Uterus (tissue), 4 donors: ENCODE data around the gene MADD. TPM values are rescaled to one million over a fixed set of nuclear protein-coding genes. Genes with fewer than 3 reads are reported as not detected.
"Not testable (repeated sequence)": the region's sequence is repeated elsewhere in the genome, so short reads cannot be mapped to it uniquely, and the experiment has no call there.

ENCODE experiments used
- DNase-seq, 2 donors: peaks; one replicate each; pipeline ENCODE4 v3.0.0-alpha.2; 2019 to 2020
- H3K27ac ChIP-seq, 2 donors: fragments of 200-600 bp; sonication (generic); 1 replicate in 1 of 2; 2 replicates in 1 of 2; pipeline ENCODE4 v1.5.1; 2016 to 2018
- H3K27me3 ChIP-seq, 2 donors: fragments of 200-600 bp; sonication (generic); one replicate each; pipeline ENCODE4 v1.5.1; 2018 to 2019; ENCODE audit warnings: control low read depth in 1 of 2
- H3K36me3 ChIP-seq, 2 donors: fragments of 200-600 bp; sonication (generic); one replicate each; pipeline ENCODE4 v1.5.1; 2019; ENCODE audit warnings: control low read depth in 1 of 2
- H3K4me1 ChIP-seq, 2 donors: fragments of 200-600 bp; sonication (generic); one replicate each; pipeline ENCODE4 v1.5.1; 2018 to 2019; ENCODE audit warnings: control low read depth in 1 of 2
- H3K4me3 ChIP-seq, 2 donors: fragments of 200-600 bp; sonication (generic); 1 replicate in 1 of 2; 2 replicates in 1 of 2; pipeline ENCODE4 v1.5.1; 2018 to 2019; ENCODE audit warnings: mild to moderate bottlenecking in 1 of 2
- H3K9me3 ChIP-seq, 2 donors: fragments of 200-600 bp; sonication (generic); one replicate each; pipeline ENCODE4 v1.5.1; 2019; ENCODE audit warnings: control low read depth in 1 of 2
- CTCF ChIP-seq, 4 experiments: fragments of 200-600 bp in 2 of 4; fragments of 450-650 bp in 2 of 4; sonication (generic) in 2 of 4; IDR thresholded peaks; one replicate each; pipeline ENCODE4 v1.5.1; 2016 to 2019; ENCODE audit warnings: antibody characterized with exemption in 4 of 4, mild to moderate bottlenecking in 2 of 4, moderate library complexity in 1 of 4
- POLR2A ChIP-seq, 2 donors: fragments of 450-650 bp; IDR thresholded peaks; one replicate each; pipeline ENCODE4 v1.6.1; 2016; ENCODE audit warnings: antibody characterized with exemption in 2 of 2, mild to moderate bottlenecking in 1 of 2, moderate library complexity in 1 of 2
- intact Hi-C: fragments of 100-400 bp; cut with DNase I; formaldehyde crosslinking; loops from one replicate; pipeline ENCODE4 v1.15.1; 2023; ENCODE audit warnings: low total_unique reads
- total RNA-seq, 4 donors: library from RNA; depleted of rRNA in 3 of 4; stranded (reverse); fragments of >200 nt in 3 of 4; gene quantifications; one replicate each; pipeline versions ENCODE4 v1.1.0 to v1.2.4, GENCODE V29; 2014 to 2023
- donor health status: DM: yes; HTN: yes; CAD: no.

MADD gene
- total RNA-seq, 4 donors from 2014 or later: 26.8 to 234 (median 47.2) TPM

GRCh38 chr11:47333526-47333845, 63.6 kb downstream of the MADD start:
- Histone ChIP-seq H3K4me1 (no peaks in the 10 kb centered on the region), H3K9me3 (no peaks in the 10 kb centered on the region), H3K27ac (no peak overlapping the region), H3K4me3 (no peak overlapping the region), H3K27me3 (no peaks in the 10 kb centered on the region), H3K36me3 (no peaks in the 10 kb centered on the region)
- DNase-seq: no peak
- TF ChIP-seq POLR2A (IDR thresholded peaks at IDR 0.05) (no peak), CTCF (IDR thresholded peaks at IDR 0.05) (no peak)
- intact Hi-C loops: no loop called here

GRCh38 chr11:47333886-47334443, 64.0 kb downstream of the MADD start:
- no peak overlapping the region for H3K4me3 ChIP-seq
- intact Hi-C loops: no loop called here
- no peaks in the 10 kb centered on the region for H3K36me3 ChIP-seq
- no peak for DNase-seq
- no peaks in the 10 kb centered on the region for H3K4me1 ChIP-seq
- no peaks in the 10 kb centered on the region for H3K27me3 ChIP-seq
- TF ChIP-seq CTCF (IDR thresholded peaks at IDR 0.05): no peak
- TF ChIP-seq POLR2A (IDR thresholded peaks at IDR 0.05): no peak
- no peak overlapping the region for H3K27ac ChIP-seq
- no peaks in the 10 kb centered on the region for H3K9me3 ChIP-seq

GRCh38 chr11:47334699-47335411, 64.9 kb downstream of the MADD start:
- intact Hi-C loops: not testable (repeated sequence)
- DNase-seq: peak in 1 of 2 donors; percentile 9

GRCh38 chr11:47335733-47336132, 65.8 kb downstream of the MADD start:
- Histone ChIP-seq H3K4me3 (no peak overlapping the region), H3K27ac (no peak overlapping the region), H3K36me3 (no peaks in the 10 kb centered on the region), H3K27me3 (no peaks in the 10 kb centered on the region), H3K9me3 (no peaks in the 10 kb centered on the region), H3K4me1 (no peaks in the 10 kb centered on the region)
- no peak for TF ChIP-seq CTCF (IDR thresholded peaks at IDR 0.05)
- no peak for TF ChIP-seq POLR2A (IDR thresholded peaks at IDR 0.05)
- intact Hi-C loops: no loop called here
- no peak for DNase-seq

More at GRCh38 chr11:47334699-47335411, 64.9 kb downstream of the MADD start:
- not testable (repeated sequence) for H3K4me3 ChIP-seq, H3K27ac ChIP-seq, H3K4me1 ChIP-seq, H3K27me3 ChIP-seq, H3K9me3 ChIP-seq, H3K36me3 ChIP-seq

GRCh38 chr11:47336595-47336994, 66.7 kb downstream of the MADD start:
- intact Hi-C loops: no loop called here

GRCh38 chr11:47337229-47337924, 67.4 kb downstream of the MADD start:
- Histone ChIP-seq H3K4me3 (no peak overlapping the region), H3K27me3 (no peaks in the 10 kb centered on the region), H3K9me3 (no peaks in the 10 kb centered on the region), H3K27ac (no peak overlapping the region), H3K4me1 (no peaks in the 10 kb centered on the region), H3K36me3 (no peaks in the 10 kb centered on the region)
- TF ChIP-seq CTCF (IDR thresholded peaks at IDR 0.05): no peak
- no peak for TF ChIP-seq POLR2A (IDR thresholded peaks at IDR 0.05)
- no peak for DNase-seq
- intact Hi-C loops: no loop called here

More at GRCh38 chr11:47336595-47336994, 66.7 kb downstream of the MADD start:
- Histone ChIP-seq H3K27ac (no peak overlapping the region), H3K36me3 (no peaks in the 10 kb centered on the region), H3K9me3 (no peaks in the 10 kb centered on the region), H3K4me3 (no peak overlapping the region), H3K27me3 (no peaks in the 10 kb centered on the region), H3K4me1 (no peaks in the 10 kb centered on the region)
- no peak for TF ChIP-seq POLR2A (IDR thresholded peaks at IDR 0.05)
- no peak for DNase-seq
